ENCODE measurements around the gene SRPRB. TPM values are rescaled to one million over a fixed set of nuclear protein-coding genes. Genes with fewer than 3 reads are reported as not detected.

The SRPRB gene
- polyA plus RNA-seq, 2 donors: 23.0 to 32.6 TPM

- Histone ChIP-seq H3K36me3 (ENCODE audit: control insufficient read depth in 2 of 2, insufficient read depth in 2 of 2, low read length in 1 of 2) (no peaks in the 10 kb centered on the region), H3K4me1 (ENCODE audit: control insufficient read depth in 2 of 2, insufficient read depth in 2 of 2, low read length in 1 of 2) (no peaks in the 10 kb centered on the region), H3K4me3 (ENCODE audit: low read depth in 1 of 2, low read length in 2 of 2) (no peak overlapping the region), H3K9me3 (ENCODE audit: control insufficient read depth in 2 of 2, insufficient read depth in 1 of 2, low read depth in 1 of 2, low read length in 1 of 2) (no peaks in the 10 kb centered on the region), H3K27me3 (ENCODE audit: control insufficient read depth in 1 of 2, insufficient read depth in 2 of 2, low read length in 2 of 2) (no peaks in the 10 kb centered on the region), H3K27ac (ENCODE audit: low read depth in 2 of 2, low read length in 1 of 2) (no peak overlapping the region)
- WGBS, 2 donors: 65 to 70% methylated on average over 5 of the region's 5 CpGs
Observed at GRCh38 chr3:133851266-133851906, 45.8 kb downstream of the SRPRB start.

DNA sequence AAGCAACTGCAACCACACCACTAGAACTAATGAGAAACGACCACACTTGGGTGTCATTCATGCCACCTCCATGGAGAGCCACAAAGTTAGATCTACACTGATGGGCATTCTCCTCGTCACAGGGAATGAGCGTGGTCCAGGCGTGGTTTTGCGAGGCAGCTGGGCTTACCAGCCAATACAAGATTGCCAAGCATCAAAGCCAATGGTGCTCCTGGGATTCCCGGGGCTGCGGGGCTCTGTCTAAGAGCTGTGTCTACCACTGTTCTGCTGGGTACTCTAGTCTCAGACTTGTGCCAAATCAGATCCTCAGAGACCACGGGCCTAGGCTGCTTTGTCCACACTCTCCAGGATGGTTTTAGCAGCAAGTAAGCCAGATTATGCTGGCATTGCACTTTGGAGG lies 46.3 kb downstream of the SRPRB start:
- H3K27me3 ChIP-seq (ENCODE audit: control insufficient read depth in 1 of 2, insufficient read depth in 2 of 2, low read length in 2 of 2): no peaks in the 10 kb centered on the region
- WGBS, 2 donors: 89 to 92% methylated on average over 8 of the region's 8 CpGs
- H3K27ac ChIP-seq (ENCODE audit: low read depth in 2 of 2, low read length in 1 of 2): no peak overlapping the region

DNA sequence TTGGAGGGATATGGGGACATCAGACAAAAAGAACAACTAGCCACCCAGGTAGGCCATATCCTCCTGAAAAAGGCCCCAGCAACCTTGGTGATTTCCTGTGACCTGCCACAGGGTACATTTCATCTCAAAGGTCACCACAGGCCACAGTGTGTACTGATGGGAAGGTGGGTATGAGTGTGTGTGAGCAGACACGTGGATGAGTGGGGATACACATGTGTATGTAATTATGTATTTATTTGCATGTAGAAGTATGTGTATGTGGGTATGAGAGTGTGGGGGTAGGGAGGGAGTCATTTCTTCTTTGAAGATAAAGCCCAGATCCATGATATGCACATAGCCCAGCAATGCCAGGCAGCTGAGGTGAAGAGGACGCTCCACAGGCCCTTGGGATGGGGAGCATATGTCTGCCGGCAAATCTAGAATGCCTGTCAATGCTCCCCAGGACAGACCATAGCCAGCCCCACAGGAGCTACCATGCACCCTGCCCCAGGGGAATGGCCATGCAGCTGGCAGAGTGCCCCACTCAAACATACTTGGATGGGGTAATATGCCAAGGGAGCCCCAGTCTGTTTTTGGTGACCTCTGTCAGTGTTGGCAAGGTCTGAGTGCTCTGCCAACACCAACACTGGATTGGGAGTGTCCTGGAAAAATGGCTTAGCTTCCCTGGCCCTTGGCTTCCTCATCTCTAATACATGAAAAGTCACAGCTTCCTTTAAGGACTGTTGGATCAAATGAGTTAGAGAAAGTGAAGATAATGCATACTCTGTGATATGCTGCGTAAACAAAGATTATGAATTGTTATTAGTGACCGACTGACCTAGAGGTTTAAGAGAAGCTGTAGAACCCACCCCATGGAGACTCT lies 47.7 kb downstream of the SRPRB start:
- WGBS, 2 donors: 82 to 86% methylated on average over 5 of the region's 5 CpGs

More for the DNA sequence above, 46.3 kb downstream of the SRPRB start:
- no peak overlapping the region for H3K4me3 ChIP-seq (ENCODE audit: low read depth in 1 of 2, low read length in 2 of 2)
- no peaks in the 10 kb centered on the region for H3K9me3 ChIP-seq (ENCODE audit: control insufficient read depth in 2 of 2, insufficient read depth in 1 of 2, low read depth in 1 of 2, low read length in 1 of 2)
- no peaks in the 10 kb centered on the region for H3K4me1 ChIP-seq (ENCODE audit: control insufficient read depth in 2 of 2, insufficient read depth in 2 of 2, low read length in 1 of 2)
- H3K36me3 ChIP-seq (ENCODE audit: control insufficient read depth in 2 of 2, insufficient read depth in 2 of 2, low read length in 1 of 2): no peaks in the 10 kb centered on the region

DNA sequence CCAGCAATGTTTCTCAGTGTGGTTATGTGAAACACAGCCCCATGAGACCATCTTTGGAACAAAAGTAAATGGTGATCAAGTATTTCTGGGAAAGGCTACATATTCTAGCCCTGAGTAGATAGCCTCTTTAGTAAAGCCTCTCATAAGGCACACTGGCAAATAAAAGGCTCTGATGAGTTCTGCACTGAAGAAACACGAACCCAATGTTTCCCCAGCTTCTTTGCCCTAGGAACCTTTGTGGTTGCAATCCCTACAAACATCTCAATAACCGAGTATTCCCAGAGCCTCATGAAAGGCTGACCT lies 48.3 kb downstream of the SRPRB start:
- Histone ChIP-seq H3K9me3 (ENCODE audit: control insufficient read depth in 2 of 2, insufficient read depth in 1 of 2, low read depth in 1 of 2, low read length in 1 of 2) (no peaks in the 10 kb centered on the region), H3K4me1 (ENCODE audit: control insufficient read depth in 2 of 2, insufficient read depth in 2 of 2, low read length in 1 of 2) (no peaks in the 10 kb centered on the region), H3K27ac (ENCODE audit: low read depth in 2 of 2, low read length in 1 of 2) (no peak overlapping the region), H3K36me3 (ENCODE audit: control insufficient read depth in 2 of 2, insufficient read depth in 2 of 2, low read length in 1 of 2) (no peaks in the 10 kb centered on the region), H3K4me3 (ENCODE audit: low read depth in 1 of 2, low read length in 2 of 2) (no peak overlapping the region), H3K27me3 (ENCODE audit: control insufficient read depth in 1 of 2, insufficient read depth in 2 of 2, low read length in 2 of 2) (no peaks in the 10 kb centered on the region)
- 67 to 78% methylated on average over 2 of the region's 2 CpGs for WGBS, 2 donors

More for the DNA sequence above, 47.7 kb downstream of the SRPRB start:
- Histone ChIP-seq H3K27me3 (ENCODE audit: control insufficient read depth in 1 of 2, insufficient read depth in 2 of 2, low read length in 2 of 2) (no peaks in the 10 kb centered on the region), H3K4me1 (ENCODE audit: control insufficient read depth in 2 of 2, insufficient read depth in 2 of 2, low read length in 1 of 2) (no peaks in the 10 kb centered on the region), H3K4me3 (ENCODE audit: low read depth in 1 of 2, low read length in 2 of 2) (no peak overlapping the region), H3K27ac (ENCODE audit: low read depth in 2 of 2, low read length in 1 of 2) (no peak overlapping the region), H3K9me3 (ENCODE audit: control insufficient read depth in 2 of 2, insufficient read depth in 1 of 2, low read depth in 1 of 2, low read length in 1 of 2) (no peaks in the 10 kb centered on the region), H3K36me3 (ENCODE audit: control insufficient read depth in 2 of 2, insufficient read depth in 2 of 2, low read length in 1 of 2) (no peaks in the 10 kb centered on the region)

DNA sequence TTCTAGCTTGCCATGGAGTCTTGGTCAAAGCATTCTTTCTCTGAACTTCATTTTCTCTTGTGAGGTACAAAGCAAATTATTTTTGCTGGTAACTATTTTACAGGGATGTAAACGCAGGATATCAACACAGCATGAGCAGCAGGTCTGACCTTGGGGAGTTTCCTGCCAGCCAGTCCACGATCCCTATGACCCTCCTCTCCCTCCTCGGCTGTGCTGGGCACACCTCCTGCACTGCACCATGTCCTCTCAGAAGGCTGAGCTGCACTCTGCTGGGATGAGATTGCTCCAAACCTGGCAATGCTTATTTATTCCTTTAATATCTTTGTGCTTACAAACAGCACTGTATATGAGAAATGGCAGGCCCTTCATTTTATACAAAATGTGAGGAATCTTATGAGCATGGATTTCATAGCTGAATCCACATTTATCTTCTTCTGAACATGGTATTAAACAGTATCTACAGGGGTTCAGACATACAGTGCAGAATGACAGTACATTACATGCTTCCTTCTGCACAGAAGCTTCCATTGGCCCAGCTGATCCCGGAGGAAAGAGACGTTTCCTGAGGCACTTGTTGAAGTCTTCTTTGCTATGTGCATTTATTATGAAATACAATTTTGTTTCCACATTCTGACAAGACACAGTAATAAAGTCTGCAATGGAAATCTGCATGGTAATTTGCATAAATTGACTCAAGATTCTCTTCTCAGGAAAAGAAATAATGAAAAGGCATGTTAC lies 48.8 kb downstream of the SRPRB start:
- H3K27me3 ChIP-seq (ENCODE audit: control insufficient read depth in 1 of 2, insufficient read depth in 2 of 2, low read length in 2 of 2): no peaks in the 10 kb centered on the region
- H3K27ac ChIP-seq (ENCODE audit: low read depth in 2 of 2, low read length in 1 of 2): no peak overlapping the region
- 67 to 76% methylated on average over 5 of the region's 5 CpGs for WGBS, 2 donors
- no peaks in the 10 kb centered on the region for H3K36me3 ChIP-seq (ENCODE audit: control insufficient read depth in 2 of 2, insufficient read depth in 2 of 2, low read length in 1 of 2)
- H3K4me1 ChIP-seq (ENCODE audit: control insufficient read depth in 2 of 2, insufficient read depth in 2 of 2, low read length in 1 of 2): no peaks in the 10 kb centered on the region
- H3K9me3 ChIP-seq (ENCODE audit: control insufficient read depth in 2 of 2, insufficient read depth in 1 of 2, low read depth in 1 of 2, low read length in 1 of 2): no peaks in the 10 kb centered on the region
- H3K4me3 ChIP-seq (ENCODE audit: low read depth in 1 of 2, low read length in 2 of 2): no peak overlapping the region

- Histone ChIP-seq H3K27ac (ENCODE audit: low read depth in 2 of 2, low read length in 1 of 2) (no peak overlapping the region), H3K27me3 (ENCODE audit: control insufficient read depth in 1 of 2, insufficient read depth in 2 of 2, low read length in 2 of 2) (no peaks in the 10 kb centered on the region), H3K4me3 (ENCODE audit: low read depth in 1 of 2, low read length in 2 of 2) (no peak overlapping the region), H3K9me3 (ENCODE audit: control insufficient read depth in 2 of 2, insufficient read depth in 1 of 2, low read depth in 1 of 2, low read length in 1 of 2) (no peaks in the 10 kb centered on the region), H3K4me1 (ENCODE audit: control insufficient read depth in 2 of 2, insufficient read depth in 2 of 2, low read length in 1 of 2) (no peaks in the 10 kb centered on the region), H3K36me3 (ENCODE audit: control insufficient read depth in 2 of 2, insufficient read depth in 2 of 2, low read length in 1 of 2) (no peaks in the 10 kb centered on the region)
- 77 to 84% methylated on average over 4 of the region's 4 CpGs for WGBS, 2 donors
Observed at GRCh38 chr3:133855002-133855370, 49.4 kb downstream of the SRPRB start.

DNA sequence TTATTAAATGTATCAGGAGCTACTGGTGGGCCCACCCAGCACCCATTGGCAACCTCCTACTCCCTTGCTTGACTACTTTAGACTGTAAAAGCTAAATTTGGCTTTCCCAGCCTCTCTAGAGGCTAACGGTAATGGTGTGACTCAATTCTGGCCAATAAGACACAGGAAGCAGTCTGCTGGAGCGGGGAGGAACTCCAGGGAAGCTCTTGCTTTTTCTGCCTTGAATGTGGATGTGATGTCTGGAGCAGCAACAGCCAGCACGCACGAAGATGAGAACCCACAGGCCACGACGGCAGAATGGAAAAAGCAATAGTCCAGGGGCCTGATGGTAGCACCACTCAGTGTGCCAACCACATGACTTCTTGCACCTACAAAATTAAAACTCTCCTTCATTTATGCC lies 50.2 kb downstream of the SRPRB start:
- Histone ChIP-seq H3K4me1 (ENCODE audit: control insufficient read depth in 2 of 2, insufficient read depth in 2 of 2, low read length in 1 of 2) (no peaks in the 10 kb centered on the region), H3K27ac (ENCODE audit: low read depth in 2 of 2, low read length in 1 of 2) (no peak overlapping the region), H3K36me3 (ENCODE audit: control insufficient read depth in 2 of 2, insufficient read depth in 2 of 2, low read length in 1 of 2) (no peaks in the 10 kb centered on the region), H3K9me3 (ENCODE audit: control insufficient read depth in 2 of 2, insufficient read depth in 1 of 2, low read depth in 1 of 2, low read length in 1 of 2) (no peaks in the 10 kb centered on the region), H3K4me3 (ENCODE audit: low read depth in 1 of 2, low read length in 2 of 2) (no peak overlapping the region), H3K27me3 (ENCODE audit: control insufficient read depth in 1 of 2, insufficient read depth in 2 of 2, low read length in 2 of 2) (no peaks in the 10 kb centered on the region)
- WGBS, 2 donors: 84 to 86% methylated on average over 6 of the region's 6 CpGs

DNA sequence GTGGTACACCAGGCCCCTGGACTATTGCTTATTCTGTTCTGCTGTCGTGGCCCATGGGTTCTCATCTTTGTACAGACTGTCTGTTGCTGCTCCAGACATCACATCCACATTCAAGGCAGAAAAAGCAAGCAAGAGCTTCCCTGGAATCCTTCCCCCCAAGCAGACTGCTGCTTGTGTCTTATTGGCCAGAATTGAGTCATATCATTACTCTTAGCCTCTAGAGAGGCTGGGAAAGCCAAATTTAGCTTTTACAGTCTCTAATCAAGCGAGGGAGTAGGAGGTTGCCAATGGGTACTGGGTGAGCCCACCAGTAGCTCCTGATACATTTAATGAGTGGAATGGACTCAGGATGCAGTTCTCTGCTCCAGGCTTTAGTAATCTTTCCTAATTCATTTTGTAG lies 50.7 kb downstream of the SRPRB start:
- Histone ChIP-seq H3K9me3 (ENCODE audit: control insufficient read depth in 2 of 2, insufficient read depth in 1 of 2, low read depth in 1 of 2, low read length in 1 of 2) (no peaks in the 10 kb centered on the region), H3K4me3 (ENCODE audit: low read depth in 1 of 2, low read length in 2 of 2) (no peak overlapping the region), H3K4me1 (ENCODE audit: control insufficient read depth in 2 of 2, insufficient read depth in 2 of 2, low read length in 1 of 2) (no peaks in the 10 kb centered on the region), H3K36me3 (ENCODE audit: control insufficient read depth in 2 of 2, insufficient read depth in 2 of 2, low read length in 1 of 2) (no peaks in the 10 kb centered on the region), H3K27ac (ENCODE audit: low read depth in 2 of 2, low read length in 1 of 2) (no peak overlapping the region), H3K27me3 (ENCODE audit: control insufficient read depth in 1 of 2, insufficient read depth in 2 of 2, low read length in 2 of 2) (no peaks in the 10 kb centered on the region)
- 80 to 82% methylated on average over 2 of the region's 2 CpGs for WGBS, 2 donors

DNA sequence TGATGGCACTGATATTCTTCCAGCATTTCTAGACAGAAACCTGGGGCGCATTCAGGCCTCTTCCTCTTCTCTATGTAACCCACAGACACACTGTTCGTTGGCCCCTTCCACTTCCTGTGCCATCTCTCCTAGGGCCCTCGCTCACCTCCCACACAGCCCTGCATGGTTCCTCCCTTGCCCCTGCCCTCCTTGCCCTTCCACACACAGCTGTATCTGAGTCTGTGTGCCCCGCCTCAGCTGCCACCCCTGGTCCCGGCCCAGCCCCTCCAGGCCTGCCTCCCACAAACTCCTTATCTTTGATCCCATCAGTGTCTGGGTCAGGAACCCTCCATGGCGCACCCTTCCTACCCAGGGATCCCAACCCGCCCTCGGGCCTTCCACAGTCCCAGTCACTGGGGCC lies 52.2 kb downstream of the SRPRB start:
- H3K9me3 ChIP-seq (ENCODE audit: control insufficient read depth in 2 of 2, insufficient read depth in 1 of 2, low read depth in 1 of 2, low read length in 1 of 2): no peaks in the 10 kb centered on the region
- no peaks in the 10 kb centered on the region for H3K4me1 ChIP-seq (ENCODE audit: control insufficient read depth in 2 of 2, insufficient read depth in 2 of 2, low read length in 1 of 2)
- H3K27me3 ChIP-seq (ENCODE audit: control insufficient read depth in 1 of 2, insufficient read depth in 2 of 2, low read length in 2 of 2): no peaks in the 10 kb centered on the region
- H3K4me3 ChIP-seq (ENCODE audit: low read depth in 1 of 2, low read length in 2 of 2): no peak overlapping the region
- H3K27ac ChIP-seq (ENCODE audit: low read depth in 2 of 2, low read length in 1 of 2): no peak overlapping the region
- 86 to 88% methylated on average over 8 of the region's 8 CpGs for WGBS, 2 donors
- H3K36me3 ChIP-seq (ENCODE audit: control insufficient read depth in 2 of 2, insufficient read depth in 2 of 2, low read length in 1 of 2): no peaks in the 10 kb centered on the region
